ENCODE measurements around the gene GDF2.

The GDF2 gene

GRCh38 chr10:47371629-47372485, 49.6 kb downstream of the GDF2 start:
- no peak for DNase-seq

DNA sequence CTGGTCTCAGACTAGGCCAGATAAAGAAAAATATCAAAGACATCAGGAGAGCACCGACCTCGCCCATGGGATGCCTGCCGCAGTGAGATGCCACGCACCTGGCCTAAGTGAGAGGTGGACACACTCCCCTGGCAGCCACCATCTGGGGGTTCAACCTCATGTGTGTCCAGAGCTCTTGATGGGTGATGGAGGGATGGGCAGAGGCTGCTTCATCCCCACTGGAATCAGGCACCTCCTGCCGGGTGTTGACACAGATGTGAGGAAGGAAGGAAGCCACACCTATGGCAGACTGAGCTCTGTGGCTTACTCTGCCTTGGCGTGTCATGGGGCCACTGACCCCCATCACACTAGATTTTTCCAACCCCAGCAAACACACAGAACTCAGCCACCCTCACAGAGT, 50.5 kb downstream of the GDF2 start:
- no peak for DNase-seq

DNA sequence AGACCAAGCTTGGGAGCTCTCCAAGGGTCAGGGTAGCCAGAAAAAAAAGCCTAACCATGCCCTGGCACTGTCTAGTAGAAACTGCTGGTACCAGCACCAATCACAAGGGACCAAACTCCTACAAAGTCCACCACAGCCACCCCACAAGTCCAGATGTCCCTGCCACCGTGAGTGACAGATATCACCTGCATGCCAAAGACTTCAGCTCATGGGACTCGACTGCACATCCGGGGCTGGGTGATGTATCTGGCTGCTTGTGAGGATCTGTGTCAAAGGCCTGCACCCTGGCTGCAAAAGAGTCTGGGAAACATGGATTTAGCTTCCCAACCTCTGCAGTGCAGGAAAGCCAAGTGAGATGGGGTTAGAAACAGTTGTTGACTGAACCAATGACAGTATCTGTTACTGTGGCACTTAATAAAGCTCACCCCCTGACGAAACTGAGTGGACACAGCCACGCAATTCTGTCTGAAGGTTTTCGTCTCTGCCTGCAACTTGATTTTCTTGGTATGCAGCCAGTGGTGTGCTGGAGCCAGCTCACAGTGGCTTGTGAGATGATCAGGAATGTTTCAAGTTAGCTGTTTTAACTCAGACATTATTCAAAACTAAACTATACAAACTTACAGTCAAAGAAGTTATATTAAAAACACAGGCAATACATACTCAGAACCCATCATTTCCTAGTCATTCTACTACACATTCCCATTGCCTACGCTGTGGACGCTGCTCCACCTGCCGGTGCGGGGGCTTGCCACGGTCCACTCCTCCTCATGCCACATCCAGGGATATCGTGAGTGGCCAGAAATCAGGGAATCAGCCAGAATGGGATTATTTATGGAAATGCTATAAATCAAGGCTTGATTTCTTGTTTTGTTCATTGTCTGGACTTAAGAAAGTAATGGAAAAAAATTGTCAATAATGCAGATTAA, 52.6 kb downstream of the GDF2 start:
- DNase-seq = no peak

GRCh38 chr10:47376522-47377220, 54.4 kb downstream of the GDF2 start:
- DNase-seq = no peak

All from CD4-positive, alpha-beta T cell treated with Interleukin-6 for 4 hours (primary cell).